HuH-7.5 (cell line): ENCODE measurements around the gene DRAP1.

Experiments
- DNase-seq: peaks from one replicate; pipeline ENCODE4 v3.0.0; 2011; ENCODE audit warnings: low spot score

The DRAP1 gene

GRCh38 chr11:65903715-65904114, 15.5 kb upstream of the DRAP1 start:
- no peak for DNase-seq

GRCh38 chr11:65906602-65907001, 12.6 kb upstream of the DRAP1 start:
- DNase-seq, result no peak

GRCh38 chr11:65907878-65908277, 11.3 kb upstream of the DRAP1 start:
- no peak for DNase-seq

GRCh38 chr11:65911682-65912568, 7.3 kb upstream of the DRAP1 start:
- DNase-seq, result peak; percentile 78

- no peak for DNase-seq
Observed at GRCh38 chr11:65912845-65913244, 6.4 kb upstream of the DRAP1 start.

GRCh38 chr11:65915101-65915820, 4.0 kb upstream of the DRAP1 start:
- no peak for DNase-seq

- no peak for DNase-seq
Observed at GRCh38 chr11:65915821-65916251, 3.4 kb upstream of the DRAP1 start.

- no peak for DNase-seq
Observed at GRCh38 chr11:65916391-65916790, 2.8 kb upstream of the DRAP1 start.

GRCh38 chr11:65917077-65917433, 2.2 kb upstream of the DRAP1 start:
- no peak for DNase-seq

GRCh38 chr11:65917434-65918210, 1.6 kb upstream of the DRAP1 start:
- DNase-seq, result no peak

- no peak for DNase-seq
Observed at GRCh38 chr11:65918211-65919140, 750 bp upstream of the DRAP1 start, which contains the start of gene C11orf68. TSS of gene C11orf68 (minus strand) at chr11:65919062. CDS start at chr11:65919031, 31 bp downstream.

- DNase-seq, result no peak
Observed at GRCh38 chr11:65919573-65920371, 546 bp downstream of the DRAP1 start.

- DNase-seq, result no peak
Observed at GRCh38 chr11:65920372-65920802, 1.2 kb downstream of the DRAP1 start.

- no peak for DNase-seq
Observed at GRCh38 chr11:65921033-65921555, 1.9 kb downstream of the DRAP1 start.

- DNase-seq, result no peak
Observed at GRCh38 chr11:65921876-65922275, 2.6 kb downstream of the DRAP1 start.

- no peak for DNase-seq
Observed at GRCh38 chr11:65922565-65922964, 3.3 kb downstream of the DRAP1 start.

- DNase-seq, result no peak
Observed at GRCh38 chr11:65925397-65925796, 6.2 kb downstream of the DRAP1 start.

- DNase-seq, result no peak
Observed at GRCh38 chr11:65927904-65928397, 8.7 kb downstream of the DRAP1 start.

- DNase-seq, result no peak
Observed at GRCh38 chr11:65928667-65929066, 9.4 kb downstream of the DRAP1 start.
